ENCODE data around the gene RBM17. TPM values are rescaled to one million over a fixed set of nuclear protein-coding genes. Genes with fewer than 3 reads are reported as not detected.

The RBM17 gene
- total and polyA plus RNA-seq, 11 donors: 29.2 to 83.9 (median 60.6) TPM

- peaks cover 0 to 80% (median 20%) of the 10 kb centered on the region in 12 donors for H3K4me1 ChIP-seq
- peak overlapping the region in 1 of 12 donors; percentile 83 for H3K27ac ChIP-seq
- H3K4me3 ChIP-seq: no peak overlapping the region
- no peaks in the 10 kb centered on the region for H3K27me3 ChIP-seq
- intact Hi-C loops (cut with DNase I): no loop called here
- no peak for TF ChIP-seq POLR2A (IDR thresholded peaks at IDR 0.05)
- TF ChIP-seq, protein P1, sequence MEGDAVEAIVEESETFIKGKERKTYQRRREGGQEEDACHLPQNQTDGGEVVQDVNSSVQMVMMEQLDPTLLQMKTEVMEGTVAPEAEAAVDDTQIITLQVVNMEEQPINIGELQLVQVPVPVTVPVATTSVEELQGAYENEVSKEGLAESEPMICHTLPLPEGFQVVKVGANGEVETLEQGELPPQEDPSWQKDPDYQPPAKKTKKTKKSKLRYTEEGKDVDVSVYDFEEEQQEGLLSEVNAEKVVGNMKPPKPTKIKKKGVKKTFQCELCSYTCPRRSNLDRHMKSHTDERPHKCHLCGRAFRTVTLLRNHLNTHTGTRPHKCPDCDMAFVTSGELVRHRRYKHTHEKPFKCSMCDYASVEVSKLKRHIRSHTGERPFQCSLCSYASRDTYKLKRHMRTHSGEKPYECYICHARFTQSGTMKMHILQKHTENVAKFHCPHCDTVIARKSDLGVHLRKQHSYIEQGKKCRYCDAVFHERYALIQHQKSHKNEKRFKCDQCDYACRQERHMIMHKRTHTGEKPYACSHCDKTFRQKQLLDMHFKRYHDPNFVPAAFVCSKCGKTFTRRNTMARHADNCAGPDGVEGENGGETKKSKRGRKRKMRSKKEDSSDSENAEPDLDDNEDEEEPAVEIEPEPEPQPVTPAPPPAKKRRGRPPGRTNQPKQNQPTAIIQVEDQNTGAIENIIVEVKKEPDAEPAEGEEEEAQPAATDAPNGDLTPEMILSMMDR (IDR thresholded peaks at IDR 0.05): no peak
- ATAC-seq (no peak), DNase-seq (no peak)
- no peaks in the 10 kb centered on the region for H3K9me3 ChIP-seq
- 80 to 90% (median 84%) methylated on average over 6 of the region's 6 CpGs for WGBS, 4 donors
- H3K36me3 ChIP-seq: no peaks in the 10 kb centered on the region
These were observed 20.8 kb upstream of the RBM17 start for GRCh38 chr10:6068006-6068405.

GRCh38 chr10:6068422-6068821 is 20.4 kb upstream of the RBM17 start:
- Histone ChIP-seq H3K9me3 (no peaks in the 10 kb centered on the region), H3K36me3 (no peaks in the 10 kb centered on the region), H3K4me1 (peaks cover 0 to 82% (median 20%) of the 10 kb centered on the region in 12 donors), H3K27ac (peak overlapping the region in 1 of 12 donors; percentile 83), H3K27me3 (no peaks in the 10 kb centered on the region), H3K4me3 (no peak overlapping the region)
- 66 to 78% (median 72%) methylated on average over 8 of the region's 8 CpGs for WGBS, 4 donors
- TF ChIP-seq, protein P1 (IDR thresholded peaks at IDR 0.05): no peak
- no peak for TF ChIP-seq POLR2A (IDR thresholded peaks at IDR 0.05)
- no peak for DNase-seq
- intact Hi-C loops (cut with DNase I): no loop called here
- peak in 2 of 4 donors; percentile 26 to 43 for ATAC-seq

DNA sequence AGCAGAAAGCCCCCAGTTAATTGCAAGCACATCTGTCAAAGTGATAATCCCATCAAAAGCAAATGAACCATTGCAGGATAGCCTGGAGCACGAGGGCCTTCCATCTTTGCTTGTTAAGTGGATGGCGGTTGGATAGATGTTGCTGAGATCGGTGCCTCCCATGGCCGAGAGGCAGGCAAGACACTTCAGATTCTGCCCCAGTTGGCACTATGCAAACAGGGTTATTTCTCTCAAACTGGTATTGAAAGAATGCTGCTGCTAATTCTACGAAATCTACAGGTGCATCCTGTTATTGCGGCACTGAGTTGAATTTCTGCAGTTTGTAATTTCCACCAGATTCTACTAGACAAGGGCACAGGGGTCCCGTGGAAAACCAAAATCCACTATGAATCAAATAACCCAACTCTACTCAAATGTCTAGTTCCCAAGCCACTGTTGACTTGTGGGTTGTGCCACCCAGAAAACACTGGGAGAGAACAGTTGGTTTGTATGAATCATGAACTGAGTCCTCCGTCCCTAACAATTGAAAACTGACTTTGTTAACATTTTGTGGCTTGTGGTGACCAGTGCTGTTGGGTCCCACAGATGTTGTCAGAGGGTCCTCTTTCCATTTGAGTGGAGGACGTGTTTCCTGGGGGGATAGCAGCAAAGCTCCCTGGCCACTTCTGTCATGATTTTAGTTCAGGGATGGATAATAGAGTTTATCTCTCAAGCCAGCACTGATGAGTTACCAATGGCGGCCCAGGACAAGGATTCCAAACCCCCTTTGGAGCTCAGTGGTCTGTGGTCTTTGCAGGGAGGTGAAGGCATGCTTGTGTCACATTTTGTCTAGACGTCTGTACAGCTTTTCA is 19.5 kb upstream of the RBM17 start:
- no peaks in the 10 kb centered on the region for H3K9me3 ChIP-seq
- no peak for TF ChIP-seq POLR2A (IDR thresholded peaks at IDR 0.05)
- TF ChIP-seq, protein P1 (IDR thresholded peaks at IDR 0.05): no peak
- no peaks in the 10 kb centered on the region for H3K27me3 ChIP-seq
- peak overlapping the region in 1 of 12 donors; percentile 83 for H3K27ac ChIP-seq
- no peaks in the 10 kb centered on the region for H3K36me3 ChIP-seq
- intact Hi-C loops (cut with DNase I): no loop called here
- no peak overlapping the region for H3K4me3 ChIP-seq
- ATAC-seq: no peak
- peaks cover 0 to 82% (median 20%) of the 10 kb centered on the region in 12 donors for H3K4me1 ChIP-seq
- WGBS, 4 donors: 72 to 84% (median 77%) methylated on average over 11 of the region's 11 CpGs
- DNase-seq: no peak

GRCh38 chr10:6070660-6071059 is 18.2 kb upstream of the RBM17 start:
- no peaks in the 10 kb centered on the region for H3K27me3 ChIP-seq
- H3K4me1 ChIP-seq: peaks cover 0 to 72% (median 16%) of the 10 kb centered on the region in 12 donors
- no peak for TF ChIP-seq POLR2A (IDR thresholded peaks at IDR 0.05)
- TF ChIP-seq, protein P1 (IDR thresholded peaks at IDR 0.05): no peak
- H3K4me3 ChIP-seq: no peak overlapping the region
- WGBS, 4 donors: 87 to 94% (median 91%) methylated on average over 5 of the region's 5 CpGs
- ATAC-seq (no peak), DNase-seq (no peak)
- no peaks in the 10 kb centered on the region for H3K36me3 ChIP-seq
- H3K9me3 ChIP-seq: no peaks in the 10 kb centered on the region
- peak overlapping the region in 3 of 12 donors; percentile 37 to 80 (median 46) for H3K27ac ChIP-seq
- intact Hi-C loops (cut with DNase I): loop anchor here in 1 of 10 donors (10.0 kb wide), 1 partner anchor 56 kb away; no protein-coding TSS in a partner anchor

All from heart left ventricle (tissue), 16 donors.